NCI-H526 (cell line): ENCODE results near the gene CYP27C1.

Experiments
- DNase-seq, 2 experiments: peaks; one replicate each; lab custom pipeline; 2025; lab: John Stamatoyannopoulos, UW

The CYP27C1 gene

GRCh38 chr2:127193164-127193966 lies 26.7 kb downstream of the CYP27C1 start:
- DNase-seq = no peak

- DNase-seq = no peak
These were observed 28.5 kb downstream of the CYP27C1 start for GRCh38 chr2:127191331-127192219.

- no peak for DNase-seq
These were observed 31.3 kb downstream of the CYP27C1 start for GRCh38 chr2:127188797-127189196.

- DNase-seq = no peak
These were observed 32.3 kb downstream of the CYP27C1 start for GRCh38 chr2:127187831-127188230.

- peak in 1 of 2 experiments; percentile 25 for DNase-seq
These were observed 32.9 kb downstream of the CYP27C1 start for GRCh38 chr2:127187081-127187775.

- no peak for DNase-seq
These were observed 34.4 kb downstream of the CYP27C1 start for GRCh38 chr2:127185705-127186104.

GRCh38 chr2:127185093-127185492 lies 35.0 kb downstream of the CYP27C1 start:
- no peak for DNase-seq

- no peak for DNase-seq
These were observed 36.3 kb downstream of the CYP27C1 start for GRCh38 chr2:127183771-127184170.

- DNase-seq = no peak
These were observed 37.3 kb downstream of the CYP27C1 start for GRCh38 chr2:127182626-127183458.

- DNase-seq = no peak
These were observed 38.2 kb downstream of the CYP27C1 start for GRCh38 chr2:127181851-127182250.

- DNase-seq = no peak
These were observed 40.3 kb downstream of the CYP27C1 start for GRCh38 chr2:127179766-127180165.

- no peak for DNase-seq
These were observed 42.4 kb downstream of the CYP27C1 start for GRCh38 chr2:127177617-127178263.

- peak in 1 of 2 experiments; percentile 42 for DNase-seq
These were observed 43.5 kb downstream of the CYP27C1 start for GRCh38 chr2:127176371-127177311.

GRCh38 chr2:127175751-127176354 lies 44.2 kb downstream of the CYP27C1 start:
- DNase-seq = no peak

GRCh38 chr2:127175041-127175721 lies 44.9 kb downstream of the CYP27C1 start:
- peak in 1 of 2 experiments; percentile 58 for DNase-seq

GRCh38 chr2:127174640-127175039 lies 45.5 kb downstream of the CYP27C1 start:
- no peak for DNase-seq

GRCh38 chr2:127174136-127174535 lies 46.0 kb downstream of the CYP27C1 start:
- no peak for DNase-seq

GRCh38 chr2:127173057-127173456 lies 47.0 kb downstream of the CYP27C1 start:
- no peak for DNase-seq

- DNase-seq = no peak
These were observed 47.8 kb downstream of the CYP27C1 start for GRCh38 chr2:127172306-127172705.
